GM12878 (cell line): Measurements from ENCODE around the gene PRKG1. TPM values are rescaled to one million over a fixed set of nuclear protein-coding genes. Genes with fewer than 3 reads are reported as not detected.

Experiments used
- ATAC-seq: fragments of 200-7000 bp; cut with Tn5 transposase; 3 replicates; pipeline ENCODE4 v1.9.1; 2020; ENCODE audit warnings: mild to moderate bottlenecking, moderate library complexity
- BruUV-seq: library from RNA; stranded (reverse); fragments of 400-500 nt; replicated peaks from 2 replicates; lab custom pipeline; 2021; lab: Mats Ljungman, UMichigan
- CTCF ChIA-PET: fragments of 300-600 bp; sonication (Branson Sonifier 250); formaldehyde crosslinking; extraction: SDS; loops from one replicate; lab custom pipeline; 2021; ENCODE audit warnings: inconsistent platforms; lab: Yijun Ruan, JAX
- POLR2A ChIA-PET: fragments of 350-600 bp; formaldehyde crosslinking; extraction: SDS; loops from one replicate; lab custom pipeline; 2021; ENCODE audit warnings: inconsistent platforms; lab: Charles Lee
- RAD21 ChIA-PET: fragments of 300-600 bp; sonication (Branson Sonifier 250); formaldehyde crosslinking; loops from one replicate; lab custom pipeline; 2023; ENCODE audit warnings: antibody characterized with exemption; ENCODE audit not compliant: unreplicated experiment; lab: Charles Lee
- SMC1A ChIA-PET: fragments of 300-600 bp; sonication (Branson Sonifier 250); formaldehyde crosslinking; loops from one replicate; lab custom pipeline; 2023; ENCODE audit not compliant: unreplicated experiment, uncharacterized antibody; lab: Charles Lee
- DNase-seq: peaks from one replicate; pipeline ENCODE4 v3.0.0-alpha.2; 2011; ENCODE audit warnings: low read depth, low spot score
- FAIRE-seq: peaks from 3 replicates; lab custom pipeline; 2011; peaks lifted over from hg19 to GRCh38; lab: Jason Lieb, UNC
- H2AFZ ChIP-seq: 2 replicates; pipeline ENCODE4 v1.6.0; 2011; ENCODE audit warnings: low read depth, low read length, control low read depth; ENCODE audit not compliant: control insufficient read depth
- H3K27ac ChIP-seq: 2 replicates; pipeline ENCODE4 v1.5.1; 2011; ENCODE audit warnings: control low read depth; ENCODE audit not compliant: control insufficient read depth, insufficient read depth
- H3K27me3 ChIP-seq, 2 experiments: replicated peaks in 1 of 2; 2 replicates each; pipeline versions ENCODE4 v1.6.0 to v1.6.1; 2011; ENCODE audit warnings: low read length in 1 of 2; ENCODE audit not compliant: control insufficient read depth in 2 of 2, insufficient read depth in 2 of 2
- H3K36me3 ChIP-seq, 2 experiments: 2 replicates each; pipeline ENCODE4 v1.5.1; 2011; ENCODE audit warnings: low read length in 1 of 2; ENCODE audit not compliant: control insufficient read depth in 2 of 2, insufficient read depth in 2 of 2
- H3K4me1 ChIP-seq: 2 replicates; pipeline ENCODE4 v1.6.1; 2011; ENCODE audit warnings: mild to moderate bottlenecking, low read length, moderate library complexity, mixed read lengths; ENCODE audit not compliant: control insufficient read depth, insufficient read depth
- H3K4me2 ChIP-seq: 2 replicates; pipeline ENCODE4 v1.6.0; 2011; ENCODE audit warnings: control low read depth; ENCODE audit not compliant: control insufficient read depth, insufficient read depth
- H3K4me3 ChIP-seq: fragments of 200-600 bp; sonication (generic); 2 replicates; pipeline ENCODE4 v1.5.1; 2016
- H3K79me2 ChIP-seq: 2 replicates; pipeline ENCODE4 v1.6.0; 2011; ENCODE audit warnings: low read length; ENCODE audit not compliant: control insufficient read depth, insufficient read depth
- H3K9ac ChIP-seq: 2 replicates; pipeline ENCODE4 v1.8.0; 2011; ENCODE audit warnings: low read length, control low read depth, mixed read lengths; ENCODE audit not compliant: control insufficient read depth, insufficient read depth
- H3K9me3 ChIP-seq: replicated peaks from 3 replicates; pipeline ENCODE4 v1.5.1; 2011; ENCODE audit warnings: mild to moderate bottlenecking, low read length; ENCODE audit not compliant: control insufficient read depth, insufficient read depth
- H4K20me1 ChIP-seq: 2 replicates; pipeline ENCODE4 v1.6.0; 2011; ENCODE audit not compliant: control insufficient read depth, insufficient read depth
- BCLAF1 ChIP-seq: fragments of 450-650 bp; IDR thresholded peaks from 2 replicates; pipeline ENCODE4 v1.6.1; 2017; ENCODE audit warnings: antibody characterized with exemption, mild to moderate bottlenecking, moderate library complexity
- CBFB ChIP-seq: IDR thresholded peaks from 2 replicates; pipeline ENCODE4 v1.6.1; 2016; ENCODE audit warnings: antibody characterized with exemption, low read depth
- EP300 ChIP-seq, 2 experiments: fragments of 150-350 bp in 1 of 2; IDR thresholded peaks; 2 replicates each; pipeline ENCODE4 v1.6.1; 2011 to 2012; ENCODE audit warnings: low read depth in 2 of 2, low read length in 2 of 2, borderline replicate concordance in 1 of 2, improper control_type of control experiment in 1 of 2, inconsistent platforms in 1 of 2; ENCODE audit not compliant: control insufficient read depth in 1 of 2
- ESRRA ChIP-seq: IDR thresholded peaks from 2 replicates; pipeline ENCODE4 v1.6.1; 2012; ENCODE audit warnings: mild to moderate bottlenecking, low read length, improper control_type of control experiment
- FOXK2 ChIP-seq: fragments of 450-650 bp; IDR thresholded peaks from 2 replicates; pipeline ENCODE4 v1.6.1; 2017; ENCODE audit warnings: mild to moderate bottlenecking, moderate library complexity
- GATAD2B ChIP-seq: fragments of 450-650 bp; conservative IDR thresholded peaks from 2 replicates; pipeline ENCODE4 v1.6.1; 2017; ENCODE audit warnings: low read depth, mild to moderate bottlenecking, moderate library complexity
- POLR2AphosphoS5 ChIP-seq: IDR thresholded peaks from 2 replicates; pipeline ENCODE4 v1.6.1; 2011; ENCODE audit warnings: mild to moderate bottlenecking, low read length, inconsistent platforms
- RFX5 ChIP-seq: IDR thresholded peaks from 2 replicates; pipeline ENCODE4 v1.6.1; 2011; ENCODE audit warnings: low read depth, low read length, improper control_type of control experiment
- SMC3 ChIP-seq: IDR thresholded peaks from 2 replicates; pipeline ENCODE4 v1.6.1; 2011; ENCODE audit warnings: low read length, improper control_type of control experiment, borderline replicate concordance
- SREBF2 ChIP-seq: IDR thresholded peaks from 2 replicates; pipeline ENCODE4 v1.6.1; 2012; ENCODE audit warnings: mild to moderate bottlenecking, low read length
- ZNF274 ChIP-seq: IDR thresholded peaks from one replicate; pipeline ENCODE4 v1.8.0; 2011; ENCODE audit not compliant: insufficient read length, insufficient read depth
- WGBS: methylation state at CpG from one replicate; pipeline ENCODE4 v1.1.6; 2016; ENCODE audit warnings: low lambda C conversion rate; ENCODE audit not compliant: insufficient replicate concordance, insufficient coverage; ENCODE audit errors: missing lambda C conversion rate; 5-methylcytosine and 5-hydroxymethylcytosine counted together
- in situ Hi-C: fragments of 300-500 bp; cut with MboI; formaldehyde crosslinking; loops from 9 replicates; pipeline ENCODE4 v1.14.3; 2018; ENCODE audit warnings: mixed read lengths
- intact Hi-C: fragments of 100-400 bp; cut with micrococcal nuclease; formaldehyde crosslinking; loops from one replicate; pipeline ENCODE4 v1.14.2; 2022; ENCODE audit not compliant: unreplicated experiment
- polyA plus RNA-seq, 11 experiments: library from polyadenylated mRNA; depleted of rRNA in 4 of 11; unstranded in 6 of 11; stranded (reverse) in 5 of 11; fragments of >200 nt; fragmentation: Nextera tagmentation in 4 of 11; fragmentation: Illumina TruSeq in 1 of 11; extraction: Ambion mirVana in 4 of 11; extraction: Trizol in 1 of 11; gene quantifications; 1 replicate in 1 of 11; 2 replicates in 10 of 11; pipeline versions ENCODE4 v1.2.1 to v1.2.3, GENCODE V29; 2011 to 2016; ENCODE audit warnings: inconsistent platforms in 2 of 11, missing spikeins in 2 of 11, low read depth in 1 of 11
- total RNA-seq, 4 experiments: library from RNA; depleted of rRNA in 3 of 4; stranded (reverse); fragments of >200 nt in 3 of 4; fragmentation: Illumina TruSeq in 1 of 4; extraction: Trizol in 1 of 4; gene quantifications; 2 replicates each; pipeline versions ENCODE4 v1.2.1 to v1.2.3, GENCODE V29; 2013 to 2021
- TF ChIP-seq, protein P1 (sequence below): IDR thresholded peaks from 2 replicates; pipeline ENCODE4 v1.6.1; 2011; ENCODE audit warnings: borderline replicate concordance, low read depth, mild to moderate bottlenecking, moderate library complexity, low read length; ENCODE audit not compliant: insufficient read depth, poor library complexity, severe bottlenecking
- TF ChIP-seq, protein P2 (sequence below): fragments of 450-650 bp; IDR thresholded peaks from 2 replicates; pipeline ENCODE4 v1.6.1; 2016; ENCODE audit warnings: mild to moderate bottlenecking, moderate library complexity, borderline replicate concordance

Gene PRKG1
- total and polyA plus RNA-seq, 10 of the 15 experiments (the other 5 are each of a cell fraction or from before 2014, with no cell fraction given): 0.04 to 0.05 TPM; not detected in 8

DNA sequence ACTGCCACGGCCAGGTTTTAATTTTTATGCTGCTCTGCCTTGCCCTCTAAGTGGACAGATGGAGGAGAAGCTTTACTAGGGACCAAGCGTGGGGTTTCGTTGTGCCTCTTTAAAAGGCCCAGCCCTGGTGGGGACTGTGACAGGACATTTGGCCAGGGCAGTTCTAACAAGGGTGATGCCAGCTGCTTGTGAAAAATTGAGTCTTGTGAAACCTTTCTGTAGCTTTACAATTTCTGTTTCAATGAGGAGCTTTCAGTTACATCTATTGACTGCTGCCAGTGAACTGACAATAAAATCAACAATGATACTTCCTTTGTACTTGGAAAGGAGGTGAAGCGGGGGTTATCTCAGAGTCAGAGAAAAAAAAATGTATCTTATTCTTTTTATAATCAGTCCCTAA, 858.2 kb downstream of the PRKG1 start (continued):
- TF ChIP-seq, protein P1, sequence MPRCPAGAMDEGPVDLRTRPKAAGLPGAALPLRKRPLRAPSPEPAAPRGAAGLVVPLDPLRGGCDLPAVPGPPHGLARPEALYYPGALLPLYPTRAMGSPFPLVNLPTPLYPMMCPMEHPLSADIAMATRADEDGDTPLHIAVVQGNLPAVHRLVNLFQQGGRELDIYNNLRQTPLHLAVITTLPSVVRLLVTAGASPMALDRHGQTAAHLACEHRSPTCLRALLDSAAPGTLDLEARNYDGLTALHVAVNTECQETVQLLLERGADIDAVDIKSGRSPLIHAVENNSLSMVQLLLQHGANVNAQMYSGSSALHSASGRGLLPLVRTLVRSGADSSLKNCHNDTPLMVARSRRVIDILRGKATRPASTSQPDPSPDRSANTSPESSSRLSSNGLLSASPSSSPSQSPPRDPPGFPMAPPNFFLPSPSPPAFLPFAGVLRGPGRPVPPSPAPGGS: no peak

GRCh38 chr10:51934373-51934772, 860.1 kb downstream of the PRKG1 start:
- FAIRE-seq (no peak), ATAC-seq (no peak), DNase-seq (no peak)
- ChIA-PET POLR2A (no interaction called here), CTCF (no interaction called here), RAD21 (no interaction called here), SMC1A (interaction anchor here (1.0 kb wide), 1 partner anchor 59 kb away, joined by 3 read pairs; no protein-coding TSS in a partner anchor)
- intact Hi-C loops: no loop called here
- in situ Hi-C loops: no loop called here
- no TSS peak for BruUV-seq
- TF ChIP-seq SREBF2 (no peak), ESRRA (no peak), ZNF274 (no peak), CBFB (no peak), FOXK2 (no peak), POLR2AphosphoS5 (no peak), GATAD2B (no peak), BCLAF1 (no peak), RFX5 (no peak), EP300 (IDR thresholded peaks at IDR 0.05; ENCODE audit: borderline replicate concordance in 1 of 2, control insufficient read depth in 1 of 2, low read depth in 2 of 2, low read length in 2 of 2) (no peak), SMC3 (no peak)
- TF ChIP-seq, protein P2, sequence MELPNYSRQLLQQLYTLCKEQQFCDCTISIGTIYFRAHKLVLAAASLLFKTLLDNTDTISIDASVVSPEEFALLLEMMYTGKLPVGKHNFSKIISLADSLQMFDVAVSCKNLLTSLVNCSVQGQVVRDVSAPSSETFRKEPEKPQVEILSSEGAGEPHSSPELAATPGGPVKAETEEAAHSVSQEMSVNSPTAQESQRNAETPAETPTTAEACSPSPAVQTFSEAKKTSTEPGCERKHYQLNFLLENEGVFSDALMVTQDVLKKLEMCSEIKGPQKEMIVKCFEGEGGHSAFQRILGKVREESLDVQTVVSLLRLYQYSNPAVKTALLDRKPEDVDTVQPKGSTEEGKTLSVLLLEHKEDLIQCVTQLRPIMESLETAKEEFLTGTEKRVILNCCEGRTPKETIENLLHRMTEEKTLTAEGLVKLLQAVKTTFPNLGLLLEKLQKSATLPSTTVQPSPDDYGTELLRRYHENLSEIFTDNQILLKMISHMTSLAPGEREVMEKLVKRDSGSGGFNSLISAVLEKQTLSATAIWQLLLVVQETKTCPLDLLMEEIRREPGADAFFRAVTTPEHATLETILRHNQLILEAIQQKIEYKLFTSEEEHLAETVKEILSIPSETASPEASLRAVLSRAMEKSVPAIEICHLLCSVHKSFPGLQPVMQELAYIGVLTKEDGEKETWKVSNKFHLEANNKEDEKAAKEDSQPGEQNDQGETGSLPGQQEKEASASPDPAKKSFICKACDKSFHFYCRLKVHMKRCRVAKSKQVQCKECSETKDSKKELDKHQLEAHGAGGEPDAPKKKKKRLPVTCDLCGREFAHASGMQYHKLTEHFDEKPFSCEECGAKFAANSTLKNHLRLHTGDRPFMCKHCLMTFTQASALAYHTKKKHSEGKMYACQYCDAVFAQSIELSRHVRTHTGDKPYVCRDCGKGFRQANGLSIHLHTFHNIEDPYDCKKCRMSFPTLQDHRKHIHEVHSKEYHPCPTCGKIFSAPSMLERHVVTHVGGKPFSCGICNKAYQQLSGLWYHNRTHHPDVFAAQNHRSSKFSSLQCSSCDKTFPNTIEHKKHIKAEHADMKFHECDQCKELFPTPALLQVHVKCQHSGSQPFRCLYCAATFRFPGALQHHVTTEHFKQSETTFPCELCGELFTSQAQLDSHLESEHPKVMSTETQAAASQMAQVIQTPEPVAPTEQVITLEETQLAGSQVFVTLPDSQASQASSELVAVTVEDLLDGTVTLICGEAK: no peak
- no peaks in the 10 kb centered on the region for H3K79me2 ChIP-seq
- no peak overlapping the region for H2AFZ ChIP-seq
- H3K4me3 ChIP-seq: no peak overlapping the region
- no peak overlapping the region for H3K27ac ChIP-seq
- H3K9me3 ChIP-seq: no peaks in the 10 kb centered on the region
- H3K4me2 ChIP-seq: no peak overlapping the region
- no peaks in the 10 kb centered on the region for H4K20me1 ChIP-seq
- no peaks in the 10 kb centered on the region for H3K4me1 ChIP-seq
- no peaks in the 10 kb centered on the region for H3K27me3 ChIP-seq
- no peak overlapping the region for H3K9ac ChIP-seq
- no peaks in the 10 kb centered on the region for H3K36me3 ChIP-seq
- 21% methylated on average over 5 of the region's 5 CpGs for WGBS
